LoVo (cell line): Measurements from ENCODE around the gene RAN.
"Not testable (repeated sequence)": the region's sequence is repeated elsewhere in the genome, so short reads cannot be mapped to it uniquely, and the experiment has no call there.

ENCODE experiments used
- DNase-seq: peaks from one replicate; pipeline ENCODE4 v3.0.0-alpha.2; 2016; ENCODE audit warnings: low spot score

Gene RAN

DNA sequence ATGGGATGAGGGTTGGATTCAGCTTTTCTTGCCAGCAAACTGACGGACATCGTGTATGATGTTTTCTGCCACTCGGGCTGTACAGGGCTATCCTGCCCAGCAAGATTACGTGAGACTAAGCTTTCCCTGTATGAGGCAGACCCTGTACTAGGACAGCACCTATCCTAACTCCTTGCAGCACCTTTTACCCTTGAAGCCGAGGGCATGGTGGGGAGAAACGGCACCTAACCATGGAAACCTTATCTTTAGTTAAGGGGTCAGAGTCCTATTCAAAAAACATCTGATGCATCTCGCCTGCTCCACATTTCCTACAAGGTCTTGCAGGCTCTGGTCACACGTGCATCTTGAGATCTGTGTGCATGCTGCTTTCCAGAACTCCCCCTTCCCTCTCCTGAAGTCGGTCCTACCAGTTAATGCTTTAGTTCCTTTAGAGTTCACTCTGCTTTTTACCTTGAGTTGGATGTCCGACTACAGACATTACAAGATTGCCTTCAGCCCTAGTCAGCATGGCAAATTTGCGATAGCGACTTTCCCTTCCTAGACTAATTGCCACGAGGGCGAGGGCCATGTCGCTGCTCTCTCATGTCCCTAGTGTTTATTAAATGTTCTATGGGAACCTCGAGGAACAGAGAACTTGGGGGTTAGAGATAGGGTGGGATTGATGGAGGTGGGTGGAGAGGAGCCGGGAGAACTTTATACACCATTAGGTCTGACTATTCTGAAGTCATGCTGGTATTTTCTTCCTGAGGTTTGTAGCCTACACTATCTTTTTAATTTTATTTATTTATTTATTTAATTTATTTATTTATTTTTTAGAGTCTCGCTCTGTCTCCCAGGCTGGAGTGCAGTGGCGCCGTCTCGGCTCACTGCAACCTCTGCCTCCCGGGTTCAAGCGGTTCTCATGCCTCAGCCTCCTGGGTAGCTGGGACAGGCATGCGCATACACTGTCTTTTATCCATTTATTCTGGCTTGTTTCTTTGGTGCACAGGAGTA lies 6.6 kb downstream of the RAN start:
- DNase-seq, result peak; percentile 7

DNA sequence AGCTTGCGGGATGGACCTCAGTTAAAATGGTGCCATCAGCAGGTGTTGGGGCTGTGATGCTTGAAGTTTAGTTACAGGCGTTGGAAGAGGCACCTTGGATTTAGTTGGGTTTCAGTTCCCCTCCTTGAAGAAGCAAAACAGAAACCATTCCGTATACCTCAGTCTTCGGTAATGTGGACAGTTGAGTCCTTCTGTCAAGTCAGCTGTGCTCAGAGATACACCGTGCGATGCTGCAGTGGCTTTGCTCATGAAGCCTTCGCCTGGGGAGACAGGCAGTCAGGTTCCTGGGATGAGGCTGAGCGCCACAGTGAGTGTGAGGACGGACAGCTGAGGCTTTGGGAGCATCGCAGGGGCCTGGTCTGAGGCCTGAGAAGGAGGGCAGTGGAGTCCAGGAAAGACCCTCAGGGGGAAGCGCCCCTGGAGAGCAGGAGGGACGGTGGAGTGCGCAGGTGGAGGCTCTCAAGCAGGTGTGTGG lies 7.4 kb downstream of the RAN start:
- no peak for DNase-seq

DNA sequence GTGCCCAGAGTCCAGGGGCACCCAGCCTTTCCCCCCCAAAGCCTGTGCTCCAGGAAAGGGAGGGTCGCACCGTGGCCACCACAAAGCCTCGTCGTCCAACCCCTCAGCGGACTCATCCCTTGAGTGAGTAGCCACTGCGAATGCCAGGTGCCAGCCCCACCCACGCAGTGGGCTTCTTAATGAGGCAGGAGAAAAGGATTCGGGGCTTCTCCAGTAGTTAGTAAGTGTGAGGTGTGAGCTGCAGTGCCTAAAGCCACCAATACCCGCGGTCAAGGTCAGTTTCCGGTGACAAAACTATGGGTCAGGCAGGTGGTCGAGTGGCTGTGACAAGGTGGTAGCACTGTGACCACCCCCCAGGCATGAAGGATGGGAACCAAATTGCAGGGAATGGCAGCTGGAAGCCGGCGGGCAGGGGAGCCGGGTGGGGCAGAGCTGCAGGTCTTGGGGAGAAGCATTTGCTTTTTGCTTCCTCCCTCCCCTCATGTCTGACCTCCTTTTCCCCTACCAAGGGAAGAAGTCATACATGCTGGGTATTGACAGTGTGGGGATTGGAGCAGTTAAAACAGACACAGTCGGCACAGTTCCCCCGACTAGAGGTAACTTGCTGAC lies 8.0 kb downstream of the RAN start:
- no peak for DNase-seq

- no peak for DNase-seq
Measured at GRCh38 chr12:130880411-130880885, 8.6 kb downstream of the RAN start.

- no peak for DNase-seq
Measured at GRCh38 chr12:130881046-130881445, 9.2 kb downstream of the RAN start.

DNA sequence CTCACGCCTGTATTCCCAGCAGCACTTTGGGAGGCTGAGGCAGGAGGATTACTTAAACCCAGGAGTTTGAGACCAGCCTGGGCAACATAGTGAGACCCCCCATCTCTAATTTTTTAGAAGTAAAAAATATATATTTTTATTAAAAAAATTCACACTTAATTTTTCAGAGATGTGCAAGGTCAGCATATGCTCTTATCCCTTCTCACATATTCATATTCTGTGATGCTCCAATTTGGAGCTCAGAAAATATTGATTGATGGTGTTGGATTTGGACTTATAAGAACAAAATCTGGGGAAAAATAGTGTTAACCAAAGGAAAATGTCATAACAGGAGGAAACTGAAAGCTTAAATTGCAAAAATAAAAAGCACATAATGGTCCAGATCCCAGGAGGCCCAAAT lies 9.7 kb downstream of the RAN start:
- DNase-seq, result no peak

DNA sequence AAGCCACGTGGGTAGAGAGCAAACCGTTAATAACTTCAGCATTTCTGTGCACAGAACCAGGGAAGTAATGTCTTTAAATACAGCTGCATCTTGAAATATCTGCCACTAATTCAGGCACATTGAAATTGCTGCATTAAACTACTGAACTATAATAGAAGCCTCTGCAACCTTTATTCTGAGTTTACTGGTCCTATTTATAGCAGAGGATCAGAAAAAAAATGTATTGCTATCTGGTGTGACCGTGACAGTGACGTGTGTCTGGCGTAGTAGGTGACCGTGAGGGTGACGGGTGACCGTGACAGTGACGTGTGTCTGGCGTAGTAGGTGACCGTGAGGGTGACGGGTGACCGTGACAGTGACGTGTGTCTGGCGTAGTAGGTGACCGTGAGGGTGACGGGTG lies 15.3 kb downstream of the RAN start:
- DNase-seq, result not testable (repeated sequence)

- no peak for DNase-seq
Measured at GRCh38 chr12:130904064-130904463, 32.2 kb downstream of the RAN start.

GRCh38 chr12:130904936-130905455 lies 33.1 kb downstream of the RAN start:
- not testable (repeated sequence) for DNase-seq

GRCh38 chr12:130909111-130909510 lies 37.2 kb downstream of the RAN start:
- DNase-seq, result no peak

DNA sequence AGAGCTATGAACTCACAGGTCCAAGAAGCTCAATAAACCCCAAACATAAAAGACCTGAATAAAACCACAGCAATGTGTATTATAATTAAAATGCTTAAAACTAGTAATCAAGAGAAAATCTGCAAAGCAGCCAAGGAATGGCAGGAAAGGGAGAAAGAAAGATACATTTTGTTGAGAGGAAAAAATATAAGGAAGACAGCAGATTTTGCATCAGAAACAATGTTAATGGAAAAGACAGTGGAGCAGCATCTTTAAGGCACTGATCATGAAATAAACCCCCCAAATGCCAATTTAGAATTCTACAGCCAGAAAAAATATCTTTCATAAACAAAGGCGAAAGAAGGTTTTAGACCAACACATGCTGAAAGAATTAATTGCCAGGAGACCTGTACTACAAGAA lies 39.3 kb downstream of the RAN start:
- no peak for DNase-seq

DNA sequence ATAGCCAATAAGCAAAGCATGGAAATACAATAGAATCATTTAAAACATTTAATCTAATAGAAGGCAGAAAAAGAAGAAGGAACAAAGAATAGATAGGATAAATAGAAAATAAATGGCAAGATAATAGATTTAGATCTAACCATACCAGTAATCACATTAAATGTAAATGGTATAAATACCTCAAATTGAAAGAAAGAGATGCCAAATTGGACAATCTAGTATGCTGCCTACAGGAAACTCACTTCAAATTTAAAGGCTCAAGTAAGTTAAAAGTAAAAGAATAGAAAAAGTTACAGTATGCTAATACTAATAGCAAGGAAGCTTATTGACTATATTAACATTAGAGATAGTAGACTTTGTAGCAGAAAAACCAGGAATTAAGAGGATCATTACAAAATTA lies 40.1 kb downstream of the RAN start:
- DNase-seq, result no peak

GRCh38 chr12:130916241-130916911 lies 44.5 kb downstream of the RAN start:
- DNase-seq, result peak; percentile 23

DNA sequence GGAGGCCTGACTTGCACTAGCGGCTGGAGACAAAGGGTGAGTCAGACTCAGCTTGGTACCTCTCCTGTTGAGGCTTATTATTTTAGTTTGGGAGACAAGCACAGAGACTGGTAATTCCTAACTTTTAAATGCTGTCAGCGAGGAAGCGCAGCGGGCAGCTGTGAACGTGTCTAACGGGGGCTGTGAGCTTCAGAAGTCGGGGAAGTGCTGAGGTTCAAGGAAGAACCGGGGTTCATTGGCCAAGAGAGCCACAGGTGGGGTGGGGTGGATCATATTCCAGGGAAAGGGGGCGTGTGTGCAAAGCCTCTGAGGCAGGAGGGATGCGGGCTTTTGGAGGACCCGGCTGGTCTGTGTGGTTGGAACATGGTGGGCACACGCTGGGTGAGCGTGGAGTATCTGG lies 45.7 kb downstream of the RAN start:
- DNase-seq, result no peak

DNA sequence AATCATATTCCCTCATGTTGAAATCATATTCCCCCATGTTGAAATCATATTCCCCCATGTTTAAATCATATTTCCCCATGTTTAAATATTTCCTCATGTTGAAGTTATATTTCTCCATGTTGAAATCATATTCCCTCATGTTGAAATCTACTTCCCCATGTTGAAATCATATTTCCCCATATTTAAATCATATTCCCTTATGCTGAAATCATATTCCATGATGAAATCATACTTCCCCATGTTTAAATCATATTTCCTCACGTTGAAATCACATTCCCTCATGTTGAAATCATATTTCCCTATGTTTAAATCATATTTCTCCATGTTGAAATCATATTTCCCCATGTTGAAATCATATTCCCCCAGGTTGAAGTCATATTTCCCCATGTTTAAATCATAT lies 47.2 kb downstream of the RAN start:
- DNase-seq, result no peak

DNA sequence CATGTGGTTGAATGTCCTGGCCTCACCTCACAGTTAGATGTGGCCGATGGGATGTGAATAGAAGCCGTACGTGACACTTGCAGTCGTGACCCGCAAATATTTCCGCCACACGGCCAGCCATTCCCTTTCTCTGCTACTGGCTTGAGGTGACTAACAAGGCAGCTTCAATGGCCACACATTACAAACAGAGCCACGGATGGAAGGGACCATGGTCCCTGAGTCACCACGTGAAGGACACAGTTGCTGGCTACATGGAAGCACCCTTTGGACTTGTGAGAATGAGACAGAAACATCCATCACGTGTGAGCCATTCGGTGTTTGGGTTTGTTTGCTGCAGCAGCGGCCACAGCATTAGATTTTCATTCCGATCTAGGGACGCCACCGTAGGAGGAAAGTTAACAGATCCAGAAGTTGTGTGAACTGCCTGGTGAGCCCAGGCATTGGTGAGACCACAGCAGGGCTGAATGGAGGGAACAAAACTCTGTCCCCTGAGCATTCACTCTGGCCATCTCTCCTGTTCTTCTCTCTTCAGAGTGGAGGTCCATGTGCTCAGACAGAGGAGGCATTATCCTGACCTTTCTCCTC lies 48.3 kb downstream of the RAN start:
- no peak for DNase-seq

DNA sequence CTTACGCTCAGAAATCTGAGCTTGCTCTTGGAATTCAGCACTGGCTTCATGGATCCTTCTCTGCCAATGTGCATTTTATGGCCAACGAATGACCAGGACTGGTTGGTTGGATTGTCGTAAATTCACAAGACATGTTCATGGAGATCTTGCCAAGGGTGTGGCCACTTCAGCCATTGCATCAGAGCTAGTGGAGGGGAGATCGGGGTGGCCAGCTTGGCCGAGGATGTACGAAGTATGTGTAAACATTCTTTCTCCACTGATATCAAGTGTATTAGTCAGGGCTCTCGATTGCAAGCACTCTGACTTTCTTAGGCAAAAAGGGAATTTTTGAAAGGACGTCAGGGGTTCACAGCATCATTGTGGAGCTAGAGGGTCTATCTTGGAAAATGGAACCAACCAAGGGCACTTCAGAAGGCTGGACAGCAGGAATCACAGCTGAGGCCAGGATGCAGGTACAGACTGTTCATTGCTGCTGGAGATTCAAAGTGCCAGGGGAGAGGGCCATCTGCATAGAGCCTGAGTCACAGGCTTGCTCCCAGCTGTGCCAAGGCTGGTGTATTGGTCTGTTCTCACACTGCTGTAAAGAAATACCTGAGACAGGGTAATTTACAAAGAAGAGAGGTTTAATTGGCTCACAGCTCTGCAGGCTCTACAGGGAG lies 49.0 kb downstream of the RAN start:
- DNase-seq, result no peak

- DNase-seq, result no peak
Measured at GRCh38 chr12:130922511-130922953, 50.7 kb downstream of the RAN start.

DNA sequence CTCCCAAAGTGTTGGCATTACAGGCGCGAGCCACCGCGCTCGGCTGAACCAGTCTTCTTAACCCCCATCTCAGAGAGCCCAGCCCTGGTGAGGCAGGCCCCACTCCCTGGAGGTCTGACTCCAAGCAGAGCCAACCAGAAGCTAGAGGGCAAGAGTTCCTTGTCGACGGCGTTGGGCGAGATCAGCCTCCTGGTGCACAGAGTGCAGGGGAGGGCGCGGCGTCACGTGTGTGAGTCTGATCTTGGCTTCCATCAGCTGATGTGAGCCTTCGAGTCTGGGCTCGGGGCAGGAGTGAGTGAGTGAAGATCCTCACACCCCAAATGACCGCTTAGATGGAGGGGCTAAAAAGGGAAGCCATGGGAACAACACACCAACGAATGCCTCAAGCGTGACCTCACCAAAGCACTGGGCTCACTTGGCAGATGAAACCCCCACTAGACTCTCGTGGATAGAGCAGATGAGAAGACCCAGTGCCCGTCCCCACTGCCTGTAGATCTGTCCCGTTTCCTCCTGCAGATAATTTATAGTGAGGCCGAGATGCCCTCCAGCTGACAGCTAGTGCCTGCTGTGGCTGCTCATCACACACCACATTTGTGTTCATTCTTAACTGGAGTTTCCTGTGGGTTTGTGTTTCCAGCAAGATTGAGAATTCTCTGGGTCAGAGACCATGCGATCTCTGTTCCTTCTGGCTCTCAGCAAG lies 53.2 kb downstream of the RAN start:
- no peak for DNase-seq

GRCh38 chr12:130925666-130926015 lies 53.8 kb downstream of the RAN start:
- no peak for DNase-seq
